ENCODE data around the gene LRRC53.

The LRRC53 gene

DNA sequence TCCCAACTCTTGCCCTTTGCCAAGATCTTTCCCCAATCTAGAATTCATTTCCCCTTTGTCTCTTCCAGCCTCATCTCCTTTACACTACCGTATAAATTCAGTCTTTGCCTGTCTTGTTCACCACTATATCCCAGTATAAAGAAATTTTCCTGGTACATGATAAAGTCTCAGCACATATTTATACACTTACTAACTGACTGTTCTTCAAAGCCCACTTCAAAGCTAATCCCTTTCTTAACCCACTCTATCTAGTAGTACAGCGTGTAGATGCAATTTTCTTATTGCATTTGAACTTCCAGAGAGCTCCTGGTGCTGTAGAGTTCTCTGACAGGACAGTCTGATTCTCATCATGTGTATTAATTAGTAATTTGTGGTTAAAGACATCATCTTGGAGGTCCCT lies 78.1 kb downstream of the LRRC53 start:
- no peak for DNase-seq (ENCODE audit: low read depth)

DNA sequence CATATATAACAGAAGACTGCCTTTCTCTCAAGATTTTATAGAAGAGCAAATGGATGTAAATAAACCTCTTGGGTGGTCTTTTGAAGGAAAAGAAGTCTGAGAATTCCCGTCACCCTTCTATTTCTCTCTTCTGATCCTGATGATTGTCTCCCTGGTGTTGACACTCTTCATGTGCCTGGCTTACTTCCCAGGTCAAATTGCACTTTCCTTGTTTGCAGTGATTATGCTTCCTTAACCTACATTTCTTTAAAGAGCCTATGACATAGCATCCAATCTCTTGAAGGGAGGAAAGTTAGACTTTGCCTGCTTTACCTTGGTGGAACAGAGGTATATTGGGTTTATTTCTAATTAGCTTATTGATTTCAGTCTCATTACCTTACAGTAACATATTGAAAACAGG lies 80.1 kb downstream of the LRRC53 start:
- no peak for DNase-seq (ENCODE audit: low read depth)

DNA sequence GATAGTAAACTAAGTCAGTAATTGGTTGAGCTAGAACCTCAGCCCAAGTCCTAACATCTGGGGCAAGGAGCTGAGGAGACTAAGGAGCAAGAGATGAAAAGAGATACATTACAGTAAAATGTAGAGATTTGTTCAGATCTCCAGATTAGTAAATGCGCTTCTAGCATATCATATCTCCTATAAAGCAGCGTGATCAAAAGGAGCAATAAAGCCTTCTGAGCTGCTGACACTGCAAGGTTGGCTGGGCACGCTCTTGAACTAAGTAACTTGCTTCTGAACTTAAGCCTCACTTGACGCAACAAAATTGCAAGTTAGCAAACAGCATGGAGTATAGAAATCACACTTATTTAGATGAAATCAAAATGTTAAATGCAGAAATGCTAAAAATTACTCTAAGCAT lies 80.9 kb downstream of the LRRC53 start:
- DNase-seq (ENCODE audit: low read depth) = no peak

DNA sequence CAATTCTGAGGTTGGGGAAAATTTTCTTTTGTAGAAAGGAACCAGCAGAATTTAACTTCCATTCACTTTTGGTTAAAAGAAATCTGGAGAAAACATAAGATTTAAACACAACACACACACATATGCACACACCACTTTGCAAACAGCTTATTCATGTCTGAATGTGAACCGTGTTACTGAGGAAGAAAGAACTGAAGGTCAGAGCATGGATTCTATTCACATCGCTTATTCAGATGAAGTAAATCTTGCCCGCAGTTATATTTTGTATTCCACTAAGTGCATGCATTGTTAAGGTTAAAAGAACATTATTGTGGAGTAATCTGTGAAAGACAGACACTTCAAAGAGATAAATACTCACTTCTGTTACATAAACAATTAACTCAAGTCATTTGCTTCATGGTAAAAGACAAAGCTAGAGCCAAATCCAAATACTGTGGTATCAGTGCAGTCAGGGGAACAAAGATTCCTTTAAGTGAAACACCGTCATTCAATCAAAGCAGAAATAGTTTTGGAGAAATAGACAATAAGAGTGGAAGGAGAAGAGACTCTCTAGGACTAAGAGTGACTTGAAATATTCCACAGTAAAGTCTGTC lies 82.0 kb downstream of the LRRC53 start:
- no peak for DNase-seq (ENCODE audit: low read depth)

DNA sequence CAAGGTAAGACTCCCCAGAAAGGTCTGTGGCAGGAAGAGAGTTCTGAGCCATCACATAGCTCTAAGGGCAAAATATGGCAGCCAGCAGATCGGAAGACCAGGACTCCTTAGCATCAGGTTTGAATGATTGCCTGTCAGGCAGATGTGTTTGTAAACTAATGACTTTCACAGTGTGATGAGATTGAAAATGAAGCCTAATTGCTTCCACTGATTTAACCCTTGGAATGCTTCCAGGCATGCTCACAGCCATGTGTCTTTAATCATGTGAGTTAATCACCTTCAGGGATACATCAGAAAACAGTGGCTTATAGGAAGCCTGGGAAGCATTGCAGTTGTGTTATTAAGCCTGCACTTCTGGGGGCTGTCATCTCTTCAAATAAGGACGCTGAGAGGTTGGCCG lies 82.8 kb downstream of the LRRC53 start:
- no peak for DNase-seq (ENCODE audit: low read depth)

DNA sequence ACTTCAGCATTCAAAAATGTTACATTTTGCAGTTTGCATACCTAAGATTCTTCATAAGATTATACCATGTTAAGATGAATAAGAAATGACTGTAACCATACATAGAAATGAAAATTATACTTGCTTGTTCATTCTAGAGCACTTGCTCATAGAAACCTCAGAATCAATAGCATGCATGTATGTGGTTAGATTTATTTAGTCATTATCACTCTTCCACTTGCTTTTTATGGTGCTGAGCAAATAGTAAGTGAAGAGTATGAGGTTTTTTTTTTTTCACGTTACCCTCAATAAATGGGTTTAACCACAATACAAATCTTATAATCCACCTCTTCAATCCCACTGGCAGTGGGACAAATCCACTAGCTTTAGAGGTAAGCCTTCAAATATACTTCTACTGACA lies 84.7 kb downstream of the LRRC53 start:
- DNase-seq (ENCODE audit: low read depth) = no peak

DNA sequence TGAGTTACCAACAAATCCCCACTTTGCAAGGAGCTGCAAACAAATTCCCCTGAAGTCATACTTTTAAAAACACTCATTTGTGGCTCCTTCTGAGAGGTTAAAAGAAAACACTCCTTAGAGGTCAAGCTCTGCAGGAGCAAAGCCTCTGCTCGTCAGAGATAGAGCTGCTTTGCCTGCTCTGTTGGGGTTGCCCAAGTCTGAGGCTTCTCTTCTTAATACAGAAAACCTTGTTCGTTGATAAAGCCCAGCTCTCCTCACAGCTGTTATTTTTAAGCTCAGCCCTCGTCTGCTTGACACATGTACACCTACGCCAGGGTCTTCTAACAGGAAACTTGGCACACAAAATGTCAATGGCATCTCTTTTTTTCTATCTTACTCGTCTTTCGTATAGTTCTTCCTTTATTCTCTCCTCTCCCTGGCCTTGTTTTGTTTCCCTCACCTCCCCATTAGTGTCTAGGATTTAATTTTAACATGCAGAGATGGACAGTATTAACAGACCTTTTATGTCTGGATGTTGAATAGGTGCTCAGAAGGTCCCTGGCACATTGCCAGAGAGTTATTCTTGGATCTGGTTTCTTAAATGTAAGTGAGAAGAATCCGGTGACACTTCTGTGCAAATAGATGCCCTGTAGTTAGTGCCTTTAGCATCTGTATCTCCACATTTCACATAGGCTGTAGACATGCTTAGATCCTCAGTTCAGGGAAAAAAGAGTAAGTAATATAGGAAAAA lies 86.0 kb downstream of the LRRC53 start:
- no peak for DNase-seq (ENCODE audit: low read depth)

DNA sequence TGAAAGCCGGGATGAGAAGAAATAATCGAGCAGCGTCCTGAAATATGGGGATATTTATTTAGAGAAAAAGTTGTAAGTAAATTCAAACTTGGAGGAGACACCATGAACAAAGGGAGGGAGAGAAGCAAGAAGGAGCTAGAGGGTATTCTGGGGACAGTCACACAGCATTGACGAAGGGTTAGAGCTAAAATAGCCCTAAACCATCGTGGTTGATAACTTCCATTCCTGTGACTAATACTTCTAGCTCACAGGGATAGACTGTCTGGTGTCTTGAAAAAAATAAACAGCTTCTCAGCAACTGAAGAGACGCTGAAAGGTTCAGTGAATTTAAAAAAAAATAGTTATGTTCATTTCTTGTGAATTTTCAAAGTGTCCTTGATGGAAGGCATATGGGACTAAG lies 86.7 kb downstream of the LRRC53 start:
- no peak for DNase-seq (ENCODE audit: low read depth)

DNA sequence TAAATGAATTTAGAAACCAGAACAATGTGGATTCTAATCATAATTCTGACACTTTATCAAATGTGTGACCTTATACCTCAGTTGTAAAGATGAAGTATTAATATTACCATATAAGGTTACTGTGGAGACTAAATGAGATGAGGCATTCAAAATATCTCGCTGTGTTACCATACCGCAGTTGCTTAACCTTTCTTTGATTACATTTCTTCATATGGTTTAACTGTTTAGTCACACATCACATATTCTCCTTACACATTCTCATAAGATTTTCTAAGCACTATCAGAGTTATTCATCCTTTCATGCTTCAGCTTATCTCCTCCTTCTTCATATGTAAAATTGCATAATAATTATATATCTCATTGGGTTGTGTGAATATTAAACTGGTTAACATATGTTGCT lies 88.9 kb downstream of the LRRC53 start:
- DNase-seq (ENCODE audit: low read depth) = no peak

DNA sequence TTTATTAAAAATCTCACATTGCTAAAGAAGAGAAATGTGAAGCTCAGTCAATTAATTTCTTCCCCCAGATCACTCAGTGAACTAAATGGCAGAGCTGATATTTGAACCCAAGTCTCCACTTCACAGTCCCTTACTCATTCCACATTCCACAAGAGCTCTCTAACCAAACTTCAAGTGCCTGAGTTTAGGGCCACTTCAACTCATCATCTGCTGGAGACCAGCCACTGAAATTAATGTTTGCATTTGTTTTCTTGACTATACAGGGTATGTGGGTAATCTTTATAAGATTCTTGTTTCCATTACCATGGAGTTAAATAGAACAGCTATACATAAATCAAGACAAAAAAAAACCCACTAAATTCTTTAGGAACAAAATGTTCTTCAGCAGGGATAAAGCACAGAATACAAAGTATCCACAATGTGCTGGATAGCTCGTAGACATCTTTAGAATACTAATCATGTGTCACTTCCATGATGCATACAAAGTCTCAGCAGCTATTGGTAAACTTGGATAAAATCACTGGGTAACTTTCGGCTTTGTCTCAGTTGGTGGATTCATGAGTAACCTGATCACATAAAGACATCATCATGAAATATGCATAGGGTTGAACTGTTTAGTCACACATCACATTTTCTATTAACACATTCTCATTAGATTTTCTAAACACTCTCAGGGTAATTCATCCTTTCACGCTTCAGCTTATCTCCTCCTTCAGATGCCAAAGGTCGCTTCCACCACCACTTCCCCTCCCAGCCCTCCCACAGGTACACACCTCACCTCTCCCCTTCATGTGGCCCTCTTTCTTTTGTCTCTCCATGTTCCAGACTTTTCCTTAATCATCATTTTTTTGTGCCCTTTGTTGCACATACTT lies 89.8 kb downstream of the LRRC53 start:
- DNase-seq (ENCODE audit: low read depth) = no peak

DNA sequence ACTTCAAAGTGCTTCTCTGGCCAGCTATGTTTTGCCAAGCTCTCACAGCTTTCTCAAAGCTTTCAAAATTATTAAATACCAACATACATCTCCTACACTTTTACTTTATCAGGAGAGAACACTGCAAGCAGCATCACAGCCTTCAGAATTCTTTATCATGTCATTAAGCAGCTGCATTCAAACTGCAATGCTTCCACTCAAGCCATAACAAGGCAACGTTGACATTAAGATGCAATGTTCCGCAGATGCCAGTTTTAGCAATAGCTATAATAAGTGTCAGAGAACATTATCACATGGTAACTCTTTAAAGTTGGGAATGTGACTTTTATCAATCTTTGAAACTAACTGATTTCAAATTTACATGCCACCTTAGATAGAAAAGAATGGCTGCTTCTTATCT lies 91.9 kb downstream of the LRRC53 start:
- DNase-seq (ENCODE audit: low read depth) = no peak
